GM19193 (cell line): ENCODE data around the gene NT5C2.

ENCODE experiments used
- POLR2A ChIP-seq: IDR thresholded peaks from 4 replicates; pipeline ENCODE4 v1.6.1; 2011; ENCODE audit not compliant: insufficient read depth, insufficient read length; ENCODE audit errors: extremely low read depth

The NT5C2 gene

DNA sequence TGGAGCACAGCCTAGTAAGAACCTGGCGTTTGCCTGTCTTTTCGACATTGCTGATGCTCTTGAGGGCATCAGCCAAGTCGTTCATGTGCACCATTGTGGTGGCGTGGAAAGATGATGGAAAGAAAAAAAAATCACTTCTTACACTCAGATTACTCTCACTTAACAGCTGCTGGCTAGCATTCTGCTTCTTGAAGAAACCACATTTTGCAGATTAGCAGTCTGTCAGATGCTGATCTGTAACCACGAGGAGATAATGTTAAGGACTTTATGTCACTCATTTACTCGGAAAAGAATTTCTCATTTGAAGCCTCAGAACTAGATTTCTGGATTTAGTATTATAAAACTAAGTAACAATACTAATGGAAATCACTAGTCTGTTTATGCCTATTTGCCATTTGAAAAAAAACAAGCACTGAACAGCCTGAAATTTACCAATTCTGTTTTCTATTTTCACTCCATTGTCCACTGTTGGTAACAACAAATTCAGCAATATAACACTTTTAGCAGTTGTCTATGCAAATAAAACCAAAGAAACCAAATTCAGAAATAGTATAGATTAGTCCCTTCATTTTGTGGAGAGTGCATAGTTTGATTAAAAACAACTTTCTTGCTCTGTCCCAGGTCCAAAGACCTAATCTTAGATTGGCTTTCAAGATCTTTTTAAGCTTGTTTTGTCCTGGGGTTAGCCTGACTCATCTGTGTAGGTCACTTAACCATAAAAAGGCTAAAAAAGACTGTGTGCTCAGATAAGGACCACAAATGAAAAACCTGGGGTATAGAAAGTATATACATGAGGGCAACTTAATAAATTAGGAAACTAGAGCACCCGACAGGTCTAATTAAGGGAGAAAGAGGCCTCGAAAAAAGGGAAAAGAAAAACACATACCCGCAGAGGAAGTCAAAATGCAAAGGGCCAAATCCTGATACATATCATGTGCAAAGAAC lies 67.5 kb downstream of the NT5C2 start:
- no peak for TF ChIP-seq POLR2A

DNA sequence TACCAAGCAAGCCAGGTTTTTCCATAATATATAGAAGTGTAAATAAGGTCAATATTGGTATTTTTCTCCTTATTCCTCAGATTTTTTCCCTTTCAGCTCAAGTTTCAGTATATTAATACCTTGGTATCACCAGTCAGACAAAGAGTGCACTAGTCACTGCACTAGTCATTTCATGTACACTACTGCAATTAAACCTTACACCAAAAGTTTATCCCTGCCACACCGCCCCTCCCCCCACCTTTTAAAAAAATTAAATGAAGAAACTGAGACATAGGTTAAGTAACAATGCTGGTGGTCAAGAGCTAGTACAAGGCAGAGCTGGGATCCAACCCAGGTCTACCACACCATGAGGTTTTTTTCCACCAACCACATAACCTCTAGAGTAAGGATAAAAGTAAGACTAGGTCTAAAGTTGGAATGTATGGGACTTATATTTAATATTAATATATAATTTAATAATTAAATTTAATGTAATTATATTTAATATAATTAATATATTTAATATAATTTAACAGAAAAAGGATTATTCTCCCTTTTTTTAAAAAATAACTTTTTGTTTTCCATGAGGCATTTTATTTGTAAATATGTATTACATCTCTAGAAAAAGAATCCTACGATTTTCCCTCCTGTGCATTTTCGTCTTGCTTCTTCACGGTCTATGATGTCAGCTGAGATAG lies 68.5 kb downstream of the NT5C2 start:
- TF ChIP-seq POLR2A, result no peak

DNA sequence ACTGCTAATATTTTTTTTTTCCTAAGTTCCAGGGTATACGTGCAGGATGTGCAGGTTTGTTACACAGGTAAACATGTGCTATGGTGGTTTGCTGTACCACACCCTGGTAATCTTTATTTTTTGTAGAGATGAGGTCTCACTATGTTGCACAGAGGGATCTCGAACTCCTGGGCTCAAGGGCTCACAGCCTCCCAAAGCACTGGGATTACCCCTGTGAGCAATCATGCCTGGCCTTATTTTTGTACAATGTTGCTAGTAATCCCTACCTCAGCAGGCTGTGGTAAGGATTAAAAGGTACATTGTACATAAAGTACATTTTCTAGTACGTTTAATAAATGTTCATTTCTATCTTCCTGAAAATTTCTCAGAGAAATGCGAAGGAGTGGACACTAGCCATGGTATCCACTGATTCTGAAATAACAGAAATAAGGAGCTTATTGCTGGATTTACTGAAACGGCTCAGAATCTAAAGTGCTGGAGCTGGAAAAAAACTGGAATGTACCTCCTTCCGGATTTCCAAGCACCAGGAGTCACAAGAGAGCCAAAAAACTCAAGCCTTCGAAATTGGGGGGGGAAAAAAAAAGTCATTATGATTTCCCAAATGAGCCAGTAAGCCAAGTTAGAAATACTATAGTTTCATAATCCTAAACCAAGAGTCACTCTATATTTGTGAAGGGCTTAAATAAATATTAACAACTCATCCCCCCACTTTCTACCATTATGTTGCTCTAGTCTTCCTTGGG lies 69.6 kb downstream of the NT5C2 start:
- TF ChIP-seq POLR2A, result no peak

- TF ChIP-seq POLR2A, result no peak
These were observed 71.9 kb downstream of the NT5C2 start for GRCh38 chr10:103120977-103121735.

DNA sequence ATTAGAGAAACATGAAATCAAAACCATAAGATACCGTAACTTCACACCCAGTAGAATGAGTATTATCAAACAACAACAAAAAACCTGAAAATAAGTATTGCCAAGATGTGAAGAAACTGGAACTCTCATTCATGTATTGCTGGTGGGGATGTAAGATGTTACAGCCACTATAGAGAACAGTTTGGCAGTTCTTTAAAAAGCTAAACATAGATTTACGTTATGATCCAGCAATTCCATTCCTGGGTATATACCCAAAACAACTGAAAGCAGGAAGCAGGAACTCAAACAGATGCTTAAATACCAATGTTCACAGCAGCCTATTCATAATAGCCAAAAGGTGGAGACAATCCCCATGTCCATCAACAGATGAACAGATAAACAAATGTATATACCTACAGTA lies 72.5 kb downstream of the NT5C2 start:
- TF ChIP-seq POLR2A, result no peak

DNA sequence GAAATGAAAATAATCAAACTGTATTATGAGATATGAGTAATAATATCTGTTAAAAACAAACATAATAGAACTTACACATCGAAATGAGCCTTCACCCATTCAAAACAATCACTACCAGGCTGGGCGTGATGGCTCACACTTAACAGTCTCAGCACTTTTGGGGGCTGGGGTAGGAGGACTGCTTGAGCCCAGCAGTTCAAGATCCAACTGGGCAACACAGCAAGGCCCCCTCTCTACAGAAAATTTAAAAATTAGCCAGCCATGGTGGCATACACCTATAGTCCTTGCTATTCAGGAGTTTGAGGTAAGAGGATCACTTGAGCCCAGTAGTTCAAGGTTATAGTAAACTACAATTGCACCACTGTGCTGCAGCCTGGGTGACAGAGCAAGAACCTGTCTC lies 75.8 kb downstream of the NT5C2 start:
- TF ChIP-seq POLR2A, result no peak

DNA sequence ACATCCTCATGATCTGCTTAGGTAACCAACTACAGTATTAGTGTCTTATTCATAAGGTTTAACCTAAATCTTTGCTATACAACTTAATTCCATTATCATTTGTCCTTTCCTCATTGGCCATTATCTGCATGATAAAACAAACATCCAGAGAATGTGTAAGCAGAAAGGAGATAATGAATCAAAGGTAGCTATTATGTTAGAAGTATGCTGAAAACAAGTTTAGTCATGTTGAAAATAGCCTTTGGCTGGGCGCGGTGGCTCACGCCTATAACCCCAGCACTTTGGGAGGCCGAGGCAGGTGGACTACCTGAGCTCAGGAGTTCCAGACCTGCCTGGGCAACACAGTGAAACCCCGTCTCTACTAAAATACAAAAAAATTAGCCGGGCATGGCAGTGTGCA lies 78.2 kb downstream of the NT5C2 start:
- TF ChIP-seq POLR2A, result no peak

GRCh38 chr10:103111918-103112877 lies 80.9 kb downstream of the NT5C2 start:
- no peak for TF ChIP-seq POLR2A

DNA sequence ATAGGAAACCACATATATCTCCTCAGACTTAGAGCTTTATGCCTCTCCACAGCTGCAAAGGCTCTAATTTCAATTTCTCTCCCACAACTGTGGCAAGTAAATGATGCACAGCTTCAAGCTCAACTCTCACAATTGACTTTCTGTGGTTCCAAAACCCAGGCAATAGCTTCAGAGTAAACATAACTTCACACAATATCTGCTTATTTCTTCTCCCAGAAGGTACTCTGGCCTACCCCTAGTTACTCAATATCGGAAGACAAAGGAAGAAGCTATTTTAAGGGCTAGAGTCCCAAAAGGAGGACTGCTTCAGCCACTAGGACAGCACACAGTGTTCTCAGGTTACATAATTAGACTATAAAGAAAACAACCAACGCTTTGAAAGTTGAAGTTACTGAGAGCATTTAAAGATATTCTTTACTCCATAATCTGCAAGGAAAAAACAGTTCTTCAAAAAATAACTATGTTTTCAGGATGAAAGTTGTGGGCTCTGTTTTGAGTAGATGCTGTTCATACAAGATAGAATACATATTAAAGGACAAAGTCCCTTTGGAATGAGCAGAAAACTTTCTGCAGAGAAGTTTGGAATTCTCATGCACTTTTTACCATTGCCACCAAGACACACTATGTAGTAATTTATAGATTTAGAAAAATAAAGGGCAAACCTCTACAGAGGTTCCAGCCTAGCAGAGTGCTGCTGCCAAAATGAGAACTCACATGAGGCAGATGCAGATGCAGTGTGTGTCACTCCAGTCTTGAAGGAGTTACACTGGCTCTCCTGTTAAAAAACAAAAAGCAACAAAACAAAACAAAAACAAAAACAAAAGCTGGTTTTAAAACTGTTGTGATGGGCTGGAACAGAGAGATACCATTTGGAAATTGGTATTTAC lies 81.8 kb downstream of the NT5C2 start:
- no peak for TF ChIP-seq POLR2A

DNA sequence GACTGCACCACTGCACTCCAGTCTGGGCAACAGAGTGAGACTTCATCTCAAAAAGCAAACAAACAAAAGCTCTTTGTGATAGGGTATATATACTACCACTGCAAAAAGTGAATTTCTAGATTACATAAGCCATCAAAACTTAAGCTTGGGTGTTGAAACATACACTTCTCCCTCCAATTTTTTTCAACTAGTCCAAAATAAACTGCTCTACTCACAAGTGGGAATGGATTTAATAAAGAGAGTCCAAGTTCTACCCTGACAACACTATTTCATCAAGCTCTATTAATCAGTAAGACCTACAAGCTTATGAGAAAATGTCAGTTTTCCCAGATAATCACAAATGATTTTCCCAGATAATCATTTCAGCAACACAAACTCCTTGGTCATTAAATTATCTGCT lies 82.7 kb downstream of the NT5C2 start:
- TF ChIP-seq POLR2A, result no peak

GRCh38 chr10:103109821-103110220 lies 83.3 kb downstream of the NT5C2 start:
- no peak for TF ChIP-seq POLR2A

GRCh38 chr10:103106539-103106938 lies 86.5 kb downstream of the NT5C2 start:
- no peak for TF ChIP-seq POLR2A

- no peak for TF ChIP-seq POLR2A
These were observed 87.6 kb downstream of the NT5C2 start for GRCh38 chr10:103105462-103105861.

GRCh38 chr10:103104721-103105120 lies 88.4 kb downstream of the NT5C2 start:
- no peak for TF ChIP-seq POLR2A
